ENCODE measurements around the gene MAP1LC3B.
A peak's percentile ranks its signal among the peaks of the same experiment; 100 is the strongest.

Gene MAP1LC3B

DNA sequence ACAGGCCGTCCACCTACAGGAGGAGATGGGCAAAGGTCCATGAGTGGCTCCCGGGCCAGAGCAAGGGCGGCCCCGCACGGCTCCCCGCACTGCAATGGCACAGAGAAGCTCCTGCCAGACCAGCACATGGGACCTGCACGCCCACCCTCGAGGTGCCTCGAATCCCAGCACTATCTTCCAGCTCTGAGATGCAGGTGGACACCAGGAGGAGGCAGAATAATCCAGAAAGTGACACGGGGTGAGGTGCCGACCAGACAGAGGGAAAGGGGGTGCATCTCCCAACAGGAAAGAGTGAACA, 48.4 kb upstream of the MAP1LC3B start:
- TF ChIP-seq, protein P1, sequence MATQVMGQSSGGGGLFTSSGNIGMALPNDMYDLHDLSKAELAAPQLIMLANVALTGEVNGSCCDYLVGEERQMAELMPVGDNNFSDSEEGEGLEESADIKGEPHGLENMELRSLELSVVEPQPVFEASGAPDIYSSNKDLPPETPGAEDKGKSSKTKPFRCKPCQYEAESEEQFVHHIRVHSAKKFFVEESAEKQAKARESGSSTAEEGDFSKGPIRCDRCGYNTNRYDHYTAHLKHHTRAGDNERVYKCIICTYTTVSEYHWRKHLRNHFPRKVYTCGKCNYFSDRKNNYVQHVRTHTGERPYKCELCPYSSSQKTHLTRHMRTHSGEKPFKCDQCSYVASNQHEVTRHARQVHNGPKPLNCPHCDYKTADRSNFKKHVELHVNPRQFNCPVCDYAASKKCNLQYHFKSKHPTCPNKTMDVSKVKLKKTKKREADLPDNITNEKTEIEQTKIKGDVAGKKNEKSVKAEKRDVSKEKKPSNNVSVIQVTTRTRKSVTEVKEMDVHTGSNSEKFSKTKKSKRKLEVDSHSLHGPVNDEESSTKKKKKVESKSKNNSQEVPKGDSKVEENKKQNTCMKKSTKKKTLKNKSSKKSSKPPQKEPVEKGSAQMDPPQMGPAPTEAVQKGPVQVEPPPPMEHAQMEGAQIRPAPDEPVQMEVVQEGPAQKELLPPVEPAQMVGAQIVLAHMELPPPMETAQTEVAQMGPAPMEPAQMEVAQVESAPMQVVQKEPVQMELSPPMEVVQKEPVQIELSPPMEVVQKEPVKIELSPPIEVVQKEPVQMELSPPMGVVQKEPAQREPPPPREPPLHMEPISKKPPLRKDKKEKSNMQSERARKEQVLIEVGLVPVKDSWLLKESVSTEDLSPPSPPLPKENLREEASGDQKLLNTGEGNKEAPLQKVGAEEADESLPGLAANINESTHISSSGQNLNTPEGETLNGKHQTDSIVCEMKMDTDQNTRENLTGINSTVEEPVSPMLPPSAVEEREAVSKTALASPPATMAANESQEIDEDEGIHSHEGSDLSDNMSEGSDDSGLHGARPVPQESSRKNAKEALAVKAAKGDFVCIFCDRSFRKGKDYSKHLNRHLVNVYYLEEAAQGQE (IDR thresholded peaks at IDR 0.05; ENCODE audit: insufficient replicate concordance, low read depth) = no peak
- TF ChIP-seq POLR2AphosphoS5 (IDR thresholded peaks at IDR 0.05; ENCODE audit: low read depth) (no peak), GABPA (IDR thresholded peaks at IDR 0.05; ENCODE audit: low read depth) (no peak), SPI1 (IDR thresholded peaks at IDR 0.05; ENCODE audit: borderline replicate concordance, low read depth) (no peak)
- TF ChIP-seq, protein P2, sequence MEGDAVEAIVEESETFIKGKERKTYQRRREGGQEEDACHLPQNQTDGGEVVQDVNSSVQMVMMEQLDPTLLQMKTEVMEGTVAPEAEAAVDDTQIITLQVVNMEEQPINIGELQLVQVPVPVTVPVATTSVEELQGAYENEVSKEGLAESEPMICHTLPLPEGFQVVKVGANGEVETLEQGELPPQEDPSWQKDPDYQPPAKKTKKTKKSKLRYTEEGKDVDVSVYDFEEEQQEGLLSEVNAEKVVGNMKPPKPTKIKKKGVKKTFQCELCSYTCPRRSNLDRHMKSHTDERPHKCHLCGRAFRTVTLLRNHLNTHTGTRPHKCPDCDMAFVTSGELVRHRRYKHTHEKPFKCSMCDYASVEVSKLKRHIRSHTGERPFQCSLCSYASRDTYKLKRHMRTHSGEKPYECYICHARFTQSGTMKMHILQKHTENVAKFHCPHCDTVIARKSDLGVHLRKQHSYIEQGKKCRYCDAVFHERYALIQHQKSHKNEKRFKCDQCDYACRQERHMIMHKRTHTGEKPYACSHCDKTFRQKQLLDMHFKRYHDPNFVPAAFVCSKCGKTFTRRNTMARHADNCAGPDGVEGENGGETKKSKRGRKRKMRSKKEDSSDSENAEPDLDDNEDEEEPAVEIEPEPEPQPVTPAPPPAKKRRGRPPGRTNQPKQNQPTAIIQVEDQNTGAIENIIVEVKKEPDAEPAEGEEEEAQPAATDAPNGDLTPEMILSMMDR (IDR thresholded peaks at IDR 0.05; ENCODE audit: insufficient read depth, low read length) = no peak
- no peak overlapping the region for H3K27ac ChIP-seq (replicated peaks)
- H3K4me3 ChIP-seq (replicated peaks; ENCODE audit: insufficient read depth, low read length) = no peak overlapping the region
- DNase-seq (ENCODE audit: low read depth in 1 of 2, low spot score in 1 of 2) = no peak
- no peaks in the 10 kb centered on the region for H3K27me3 ChIP-seq (ENCODE audit: insufficient read depth, poor library complexity, severe bottlenecking)

DNA sequence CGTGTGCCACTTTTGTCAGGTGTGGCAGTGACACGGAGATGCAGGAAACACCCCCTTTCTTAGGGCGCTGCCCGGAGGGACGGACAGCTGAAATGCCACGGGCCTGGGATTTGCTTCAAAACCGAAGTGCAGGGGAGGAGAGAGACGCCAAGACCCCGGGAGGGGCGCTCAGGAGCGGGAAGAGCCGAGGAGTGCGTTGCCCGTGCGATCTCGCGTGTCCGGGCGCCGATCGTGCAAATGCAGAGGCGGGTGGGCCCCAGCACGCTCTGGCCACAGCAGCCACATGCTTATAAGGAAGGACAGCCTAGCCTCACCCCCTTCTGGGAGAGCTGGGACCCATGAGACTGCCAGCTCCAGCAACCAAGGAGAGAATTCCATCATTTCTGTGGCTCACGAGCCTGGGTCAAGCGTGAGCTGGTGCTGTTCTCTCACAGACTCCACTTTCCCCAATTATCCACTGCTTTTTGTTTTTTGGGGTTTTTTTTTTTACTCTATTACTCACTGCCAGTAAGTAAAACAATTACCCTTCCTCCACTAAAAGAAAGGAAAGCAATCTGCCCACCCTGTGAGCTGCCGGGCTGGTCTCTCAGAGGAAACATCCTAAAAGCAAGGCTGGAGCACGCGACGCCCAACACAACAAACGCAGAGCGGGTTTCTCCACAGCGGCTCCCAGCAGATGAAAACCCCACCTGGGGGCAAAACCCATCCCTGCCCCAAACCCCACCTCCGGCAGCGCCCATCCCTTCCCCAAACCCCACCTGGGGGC, 47.8 kb upstream of the MAP1LC3B start:
- Histone ChIP-seq H3K4me3 (replicated peaks; ENCODE audit: insufficient read depth, low read length) (no peak overlapping the region), H3K27me3 (ENCODE audit: insufficient read depth, poor library complexity, severe bottlenecking) (no peaks in the 10 kb centered on the region), H3K27ac (replicated peaks) (no peak overlapping the region)
- TF ChIP-seq SPI1 (IDR thresholded peaks at IDR 0.05; ENCODE audit: borderline replicate concordance, low read depth) (no peak), GABPA (IDR thresholded peaks at IDR 0.05; ENCODE audit: low read depth) (no peak), POLR2AphosphoS5 (IDR thresholded peaks at IDR 0.05; ENCODE audit: low read depth) (no peak)
- TF ChIP-seq, protein P1 (IDR thresholded peaks at IDR 0.05; ENCODE audit: insufficient replicate concordance, low read depth) = no peak
- TF ChIP-seq, protein P2 (IDR thresholded peaks at IDR 0.05; ENCODE audit: insufficient read depth, low read length) = no peak
- no peak for DNase-seq (ENCODE audit: low read depth in 1 of 2, low spot score in 1 of 2)

DNA sequence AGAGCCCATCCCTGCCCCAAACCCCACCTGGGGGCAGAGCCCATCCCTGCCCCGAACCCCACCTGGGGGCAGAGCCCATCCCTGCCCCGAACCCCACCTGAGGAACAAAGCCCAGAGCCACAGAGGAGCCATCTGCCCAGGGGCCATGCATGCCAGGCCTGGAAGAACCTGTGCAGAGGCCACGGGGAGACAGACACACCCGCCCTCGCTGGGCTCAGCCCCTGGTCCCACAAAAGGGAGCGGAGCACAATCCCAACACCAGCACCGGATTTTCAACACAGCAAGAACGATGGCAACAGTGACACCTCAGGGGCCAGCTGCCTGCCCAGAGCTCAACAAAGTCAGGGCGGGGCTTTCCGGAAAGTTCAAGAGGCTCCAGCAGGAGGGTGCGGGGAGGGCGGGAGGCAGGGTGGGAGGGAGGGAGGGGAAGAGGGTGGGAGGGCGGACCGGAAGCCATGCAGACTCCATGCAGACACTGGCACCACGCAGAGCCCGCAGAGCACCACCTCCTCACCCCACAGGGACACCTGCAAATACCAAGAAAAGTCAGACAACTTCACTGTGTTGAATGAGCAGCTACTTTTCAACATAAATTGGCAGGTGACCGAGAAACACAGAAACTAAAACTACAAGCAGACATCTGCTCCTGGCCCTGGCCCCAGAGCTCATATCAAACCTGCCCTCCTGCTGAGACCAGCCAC, 47.1 kb upstream of the MAP1LC3B start:
- no peak overlapping the region for H3K4me3 ChIP-seq (replicated peaks; ENCODE audit: insufficient read depth, low read length)
- H3K27ac ChIP-seq (replicated peaks) = no peak overlapping the region
- TF ChIP-seq, protein P1 (IDR thresholded peaks at IDR 0.05; ENCODE audit: insufficient replicate concordance, low read depth) = no peak
- TF ChIP-seq POLR2AphosphoS5 (IDR thresholded peaks at IDR 0.05; ENCODE audit: low read depth) (no peak), SPI1 (IDR thresholded peaks at IDR 0.05; ENCODE audit: borderline replicate concordance, low read depth) (no peak), GABPA (IDR thresholded peaks at IDR 0.05; ENCODE audit: low read depth) (no peak)
- TF ChIP-seq, protein P2 (IDR thresholded peaks at IDR 0.05; ENCODE audit: insufficient read depth, low read length) = no peak
- peak; percentile 16 to 30 for DNase-seq (ENCODE audit: low read depth in 1 of 2, low spot score in 1 of 2)
- H3K27me3 ChIP-seq (ENCODE audit: insufficient read depth, poor library complexity, severe bottlenecking) = no peaks in the 10 kb centered on the region

Measured in HL-60 (cell line).